Caki2 (cell line): ENCODE data around the gene PPM1L. TPM values are rescaled to one million over a fixed set of nuclear protein-coding genes. Genes with fewer than 3 reads are reported as not detected.
A peak's percentile ranks its signal among the peaks of the same experiment; 100 is the strongest.

Experiments
- DNase-seq: peaks from one replicate; pipeline ENCODE4 v3.0.0-alpha.2; 2015; ENCODE audit warnings: low read depth
- in situ Hi-C: cut with HindIII; loops from 2 replicates; pipeline ENCODE4 v1.10.0; 2016; ENCODE audit warnings: low sequenced_read_pairs, low pct_unique_long_range_greater_than_20kb, mixed read lengths
- total RNA-seq: library from RNA; depleted of rRNA; stranded (reverse); fragments of >200 nt; shearing (Covaris generic); gene quantifications from 2 replicates; pipeline ENCODE4 v1.2.3, GENCODE V29; 2014; ENCODE audit warnings: low replicate concordance

Gene PPM1L
- total RNA-seq, 1 experiment from 2014 or later = 1.2 TPM

GRCh38 chr3:160883373-160883772 is 127.3 kb downstream of the PPM1L start:
- no peak for DNase-seq
- in situ Hi-C loops = no loop called here

DNA sequence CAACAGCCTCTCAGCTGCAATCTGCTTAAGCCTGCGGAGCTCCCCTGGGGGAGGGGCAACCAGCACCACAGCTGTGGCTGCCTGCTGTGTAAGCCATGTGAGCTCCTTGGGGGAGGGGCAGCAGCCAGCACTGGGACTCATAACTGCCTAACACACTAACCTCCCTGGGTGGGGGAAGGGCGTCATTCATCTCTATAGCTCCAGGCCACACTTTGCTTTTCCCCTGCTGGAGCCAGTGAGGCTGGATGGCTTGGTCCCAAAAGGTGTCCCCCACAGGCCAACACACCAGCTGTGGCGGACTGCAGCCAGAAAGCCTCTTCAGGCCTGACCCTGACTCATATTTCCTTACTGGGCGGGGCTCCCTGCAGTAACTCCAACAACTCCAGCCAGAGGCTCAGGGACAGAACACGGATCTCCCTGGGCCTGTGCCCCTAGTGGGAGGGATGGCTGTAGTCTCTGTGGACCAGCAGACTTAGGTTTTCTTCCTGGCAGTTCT is 129.8 kb downstream of the PPM1L start:
- in situ Hi-C loops = no loop called here
- no peak for DNase-seq

DNA sequence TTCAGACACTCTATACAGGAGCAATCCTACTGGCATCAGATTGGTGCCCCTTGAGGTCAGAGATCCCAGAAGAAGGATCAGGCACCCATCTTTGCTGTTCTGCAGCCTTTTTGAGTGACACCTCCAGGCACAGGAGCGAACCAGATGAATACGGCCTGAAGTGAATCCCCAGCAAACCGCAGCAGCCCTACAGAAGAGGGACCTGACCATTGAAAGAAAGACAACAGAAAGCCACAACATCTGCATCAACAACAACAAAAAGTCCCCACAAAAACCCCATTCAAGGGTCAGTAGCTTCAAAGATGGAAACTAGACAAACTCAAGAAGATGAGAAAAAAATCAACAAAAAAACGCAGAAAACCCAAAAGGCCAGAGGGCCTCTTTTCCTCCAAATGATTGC is 130.4 kb downstream of the PPM1L start:
- in situ Hi-C loops = no loop called here
- DNase-seq = no peak

GRCh38 chr3:160893207-160893606 is 137.2 kb downstream of the PPM1L start:
- in situ Hi-C loops = no loop called here
- no peak for DNase-seq

DNA sequence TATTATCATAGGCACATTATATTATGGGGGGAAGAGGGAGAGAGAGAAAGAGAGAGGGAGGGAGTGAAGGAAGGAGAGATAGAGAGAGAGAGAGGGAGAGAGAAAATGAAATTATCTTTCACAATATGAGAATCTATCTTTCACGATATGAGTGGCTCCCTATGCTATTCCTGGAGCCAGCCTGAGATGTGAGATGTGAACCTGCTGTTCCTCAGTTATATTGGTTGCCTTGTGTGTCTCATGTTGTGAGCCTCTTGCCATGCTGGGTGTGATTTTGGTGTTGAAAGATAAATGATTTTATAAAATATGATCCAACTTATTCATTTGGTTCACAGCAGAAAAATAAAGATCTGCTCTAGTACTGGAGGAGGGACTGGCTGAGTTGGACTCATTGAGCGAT is 148.7 kb downstream of the PPM1L start:
- in situ Hi-C loops = no loop called here

DNA sequence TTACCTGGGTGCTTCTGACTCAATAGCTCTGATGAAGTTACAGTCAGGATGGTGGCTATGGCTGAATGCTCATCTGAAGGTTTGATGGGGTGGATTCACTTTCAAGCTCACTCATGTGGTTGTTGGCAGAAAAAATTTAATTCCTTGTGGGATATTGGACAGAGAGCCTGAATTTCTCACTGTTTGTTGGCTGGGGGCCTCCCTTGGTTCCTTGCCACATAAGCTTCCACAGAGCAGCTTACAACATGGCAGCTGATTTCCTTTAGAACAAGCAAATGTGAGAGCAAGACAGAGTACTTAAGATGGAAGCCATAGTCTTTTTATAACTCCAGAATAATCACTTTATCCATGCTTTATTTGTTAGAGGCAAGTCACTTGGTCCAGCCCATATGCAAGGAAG is 150.6 kb downstream of the PPM1L start:
- in situ Hi-C loops = no loop called here
- no peak for DNase-seq

More for the DNA sequence above, 148.7 kb downstream of the PPM1L start:
- DNase-seq = no peak

DNA sequence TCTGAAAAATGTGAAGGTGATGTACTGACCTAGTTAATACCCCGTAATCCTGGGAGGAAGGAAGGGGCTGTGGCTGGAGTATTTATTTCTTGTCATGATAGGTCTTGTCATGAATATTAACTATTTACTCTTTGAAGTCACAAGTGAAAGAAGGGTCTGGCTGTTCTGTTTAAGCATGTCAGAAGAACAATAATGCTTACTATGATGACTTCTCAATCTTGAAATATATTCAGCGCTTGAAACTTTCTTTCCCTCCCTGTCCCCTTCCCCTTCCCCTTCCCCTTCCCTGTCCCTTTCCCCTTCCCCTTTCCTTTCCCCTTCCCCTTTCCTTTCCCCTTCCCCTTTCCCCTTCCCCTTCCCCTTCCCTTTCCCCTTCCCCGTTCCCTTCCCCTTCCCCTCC is 153.9 kb downstream of the PPM1L start:
- in situ Hi-C loops = no loop called here
- DNase-seq = no peak

DNA sequence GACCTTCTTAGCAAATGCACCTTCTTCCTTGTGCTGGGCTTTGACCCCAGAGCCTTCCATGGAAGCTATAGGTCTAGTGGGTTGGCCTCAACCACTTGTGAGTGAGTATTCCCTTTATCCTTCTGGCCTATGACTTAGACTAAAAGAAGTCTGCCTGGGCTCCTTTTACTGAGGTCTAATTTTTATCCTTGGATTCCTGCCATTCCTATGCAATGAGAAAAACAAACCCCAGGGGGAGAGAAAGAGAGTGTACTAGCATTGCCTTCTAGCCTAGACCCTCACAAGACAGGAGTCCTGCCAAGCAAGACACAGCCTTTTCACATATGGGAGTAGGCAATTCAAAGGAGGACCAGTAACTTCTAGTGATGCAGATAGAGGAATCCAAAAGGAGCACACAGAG is 155.4 kb downstream of the PPM1L start:
- DNase-seq = no peak

DNA sequence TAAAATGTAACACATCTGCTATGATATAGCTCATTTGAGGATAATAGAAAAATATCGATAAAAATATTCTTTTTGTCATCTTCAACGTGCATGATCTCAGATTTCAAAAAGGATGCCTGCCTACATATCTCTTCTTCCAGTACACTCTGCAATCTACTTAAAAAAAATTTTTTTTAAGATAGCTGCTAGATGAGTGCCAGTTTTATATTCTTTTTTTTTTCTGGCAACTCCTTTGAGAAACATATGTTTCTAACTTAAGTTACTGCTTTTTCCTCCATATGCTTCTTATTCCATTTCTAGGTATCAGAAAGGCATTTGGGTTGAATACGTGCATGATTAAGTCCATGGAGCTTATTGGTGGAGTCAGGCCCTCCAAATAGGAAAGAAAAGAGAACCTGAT is 160.4 kb downstream of the PPM1L start:
- DNase-seq = no peak
- in situ Hi-C loops = no loop called here

More for the DNA sequence above, 155.4 kb downstream of the PPM1L start:
- in situ Hi-C loops = no loop called here

DNA sequence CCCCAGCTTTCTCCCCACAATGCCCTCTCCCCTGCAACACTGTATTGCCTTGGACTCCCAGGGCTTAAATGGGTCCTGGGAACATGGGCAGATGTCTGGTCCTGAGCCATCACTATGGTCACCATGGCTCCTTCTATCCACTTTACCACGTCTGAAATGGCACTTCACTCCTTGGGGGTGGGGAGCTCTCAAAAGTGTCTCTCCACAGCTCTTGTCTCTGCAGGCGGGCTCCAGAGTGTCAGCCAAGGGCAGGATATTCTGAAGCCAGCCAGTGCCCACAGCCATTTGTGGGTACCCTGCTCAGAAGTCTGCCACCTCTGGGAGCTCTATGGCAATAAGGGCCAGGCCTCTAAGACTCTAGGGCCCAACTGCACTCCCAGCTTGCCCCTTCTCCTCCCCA is 163.9 kb downstream of the PPM1L start:
- DNase-seq = no peak
- in situ Hi-C loops = no loop called here

DNA sequence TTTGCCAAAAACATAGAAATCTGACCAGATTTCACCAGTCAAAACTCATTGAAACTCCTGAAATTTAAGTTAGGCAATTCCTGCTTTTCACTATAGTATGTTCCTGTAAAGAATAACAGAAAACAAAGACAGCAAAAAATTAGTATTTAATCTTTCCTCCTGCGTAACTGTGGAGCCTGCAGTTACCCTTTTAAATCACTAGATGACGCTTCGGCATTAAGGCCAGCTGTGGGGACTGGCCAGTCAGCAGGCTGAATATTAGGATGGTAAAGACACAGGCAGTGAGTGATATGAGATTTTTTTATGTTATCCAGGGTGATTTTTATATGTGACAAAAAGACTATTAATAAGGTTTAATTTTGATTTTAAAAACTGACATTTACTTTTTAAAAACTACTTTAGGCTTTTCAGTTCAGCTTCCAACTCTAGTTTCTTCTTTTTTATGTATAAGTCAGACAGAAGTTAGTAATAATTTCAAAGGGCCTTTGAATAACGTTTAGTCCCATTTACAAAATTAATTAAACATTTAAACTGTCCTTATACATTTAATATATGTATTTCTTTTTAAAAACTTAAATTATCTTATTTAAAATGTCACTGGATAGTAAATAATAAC is 165.1 kb downstream of the PPM1L start:
- DNase-seq = peak; percentile 25
- in situ Hi-C loops = no loop called here

GRCh38 chr3:160924776-160925175 is 168.7 kb downstream of the PPM1L start:
- in situ Hi-C loops = no loop called here
- no peak for DNase-seq

- in situ Hi-C loops = no loop called here
- no peak for DNase-seq
Measured at GRCh38 chr3:160927620-160928019, 171.6 kb downstream of the PPM1L start.

DNA sequence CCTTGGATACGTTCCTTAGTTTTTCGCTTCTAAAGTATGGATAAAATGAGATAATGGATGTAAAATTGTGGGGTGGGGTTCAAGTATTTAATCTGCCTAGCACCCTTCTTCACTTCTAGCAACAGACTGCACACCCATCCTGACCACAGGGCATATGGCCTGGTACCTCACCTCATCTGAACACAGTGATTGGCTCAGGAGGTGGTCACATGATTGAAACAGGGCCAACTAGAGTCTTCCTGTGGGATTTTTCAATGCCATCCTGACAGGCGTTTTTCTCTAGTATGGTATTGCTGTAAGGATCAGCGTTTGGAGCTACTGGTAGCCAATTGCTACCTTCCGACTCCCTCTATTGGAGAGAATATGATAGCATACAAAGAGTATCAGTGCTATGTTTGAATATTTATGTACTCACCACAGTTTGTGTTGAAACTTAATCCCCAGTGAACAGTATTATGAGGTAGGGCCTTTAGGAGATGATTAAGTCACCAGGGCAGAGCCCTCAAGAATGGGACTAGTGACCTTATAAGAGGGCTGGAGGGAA is 172.2 kb downstream of the PPM1L start:
- in situ Hi-C loops = no loop called here
- DNase-seq = no peak

- DNase-seq = no peak
- in situ Hi-C loops = no loop called here
Measured at GRCh38 chr3:160929595-160929994, 173.6 kb downstream of the PPM1L start.

GRCh38 chr3:160931474-160931873 is 175.4 kb downstream of the PPM1L start:
- DNase-seq = no peak
- in situ Hi-C loops = no loop called here

DNA sequence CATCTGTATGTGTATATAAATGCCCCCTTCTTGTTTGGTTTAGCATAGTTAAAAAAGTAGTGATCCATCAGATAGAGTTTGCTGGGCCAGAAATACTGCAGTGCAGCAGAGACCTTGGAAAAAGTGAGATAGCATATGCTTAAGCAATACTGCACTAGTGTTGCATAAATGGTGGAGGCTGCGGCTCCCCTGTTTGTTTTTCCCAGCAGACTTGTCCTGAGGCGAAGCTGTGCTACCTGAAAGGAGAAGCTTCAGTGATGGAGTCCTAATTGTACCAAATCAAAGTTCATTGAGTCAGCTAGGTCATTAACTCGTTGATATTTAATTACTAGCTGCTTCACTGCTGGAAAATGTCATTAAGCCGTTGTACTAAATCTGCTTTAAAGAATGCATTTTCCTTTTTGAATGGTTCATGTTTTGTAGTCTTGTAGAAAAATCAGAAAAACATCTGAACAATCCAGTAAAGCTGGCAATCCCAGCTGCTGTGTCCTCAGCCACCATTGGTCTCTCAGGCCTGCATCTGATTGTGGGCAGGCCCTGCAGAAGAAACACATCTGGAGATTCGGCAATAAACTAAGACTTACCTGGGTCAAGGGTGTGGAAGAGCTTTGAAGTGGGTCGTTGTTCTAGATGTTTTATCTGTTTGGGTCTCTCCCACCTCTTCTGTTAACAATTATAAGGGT is 179.5 kb downstream of the PPM1L start:
- DNase-seq = no peak
- in situ Hi-C loops = no loop called here

GRCh38 chr3:160941885-160942494 is 186.0 kb downstream of the PPM1L start:
- DNase-seq = peak; percentile 62
- in situ Hi-C loops = no loop called here

- in situ Hi-C loops = no loop called here
- no peak for DNase-seq
Measured at GRCh38 chr3:160943996-160944395, 188.0 kb downstream of the PPM1L start.
